Hepatocyte (in vitro differentiated cells): Measurements from ENCODE around the gene GNAI2. TPM values are rescaled to one million over a fixed set of nuclear protein-coding genes. Genes with fewer than 3 reads are reported as not detected.

Experiments used
- DNase-seq: peaks from one replicate; pipeline ENCODE4 v3.0.0-alpha.2; 2016; ENCODE audit warnings: low spot score
- H2AFZ ChIP-seq: fragments of 200-600 bp; sonication (generic); 2 replicates; pipeline ENCODE4 v1.6.0; 2016; ENCODE audit warnings: antibody characterized with exemption, mild to moderate bottlenecking
- H3K27ac ChIP-seq: fragments of 200-600 bp; sonication (generic); 2 replicates; pipeline ENCODE4 v1.5.1; 2016; ENCODE audit warnings: mild to moderate bottlenecking
- H3K27me3 ChIP-seq: fragments of 200-600 bp; sonication (generic); 2 replicates; pipeline ENCODE4 v1.6.1; 2016
- H3K36me3 ChIP-seq: fragments of 200-600 bp; sonication (generic); replicated peaks from 2 replicates; pipeline ENCODE4 v1.5.1; 2016; ENCODE audit warnings: low read depth; ENCODE audit not compliant: insufficient read depth
- H3K4me1 ChIP-seq: fragments of 200-600 bp; sonication (generic); 2 replicates; pipeline ENCODE4 v1.5.1; 2016; ENCODE audit warnings: mild to moderate bottlenecking, moderate library complexity; ENCODE audit not compliant: insufficient read depth
- H3K4me2 ChIP-seq: fragments of 200-600 bp; sonication (generic); 2 replicates; pipeline ENCODE4 v1.6.0; 2016
- H3K4me3 ChIP-seq: fragments of 200-600 bp; sonication (generic); 2 replicates; pipeline ENCODE4 v1.5.1; 2016; ENCODE audit warnings: mild to moderate bottlenecking
- H3K79me2 ChIP-seq: fragments of 200-600 bp; sonication (generic); 2 replicates; pipeline ENCODE4 v1.6.0; 2017; ENCODE audit warnings: mild to moderate bottlenecking
- H3K9me2 ChIP-seq: fragments of 200-600 bp; sonication (generic); replicated peaks from 2 replicates; pipeline ENCODE4 v1.6.0; 2017; ENCODE audit warnings: mild to moderate bottlenecking; ENCODE audit not compliant: insufficient read depth
- H3K9me3 ChIP-seq: fragments of 200-600 bp; sonication (generic); 2 replicates; pipeline ENCODE4 v1.5.1; 2016; ENCODE audit warnings: low read depth, mild to moderate bottlenecking
- H4K20me1 ChIP-seq: fragments of 200-600 bp; sonication (generic); 2 replicates; pipeline ENCODE4 v1.6.0; 2016; ENCODE audit warnings: mild to moderate bottlenecking; ENCODE audit not compliant: insufficient read depth, poor library complexity, severe bottlenecking
- CTCF ChIP-seq: fragments of 200-600 bp; sonication (generic); IDR thresholded peaks from 2 replicates; pipeline ENCODE4 v1.5.1; 2016; ENCODE audit warnings: antibody characterized with exemption, mild to moderate bottlenecking; ENCODE audit not compliant: poor library complexity
- EZH2 ChIP-seq: fragments of 200-600 bp; sonication (generic); IDR thresholded peaks from 2 replicates; pipeline ENCODE4 v1.6.1; 2016; ENCODE audit warnings: antibody characterized with exemption, mild to moderate bottlenecking, borderline replicate concordance
- EZH2phosphoT487 ChIP-seq: fragments of 200-600 bp; sonication (generic); IDR thresholded peaks from one replicate; pipeline ENCODE4 v1.6.1; 2018; ENCODE audit warnings: antibody characterized with exemption, mild to moderate bottlenecking, low read depth, moderate library complexity; ENCODE audit not compliant: unreplicated experiment, severe bottlenecking
- WGBS: methylation state at CpG from one replicate; pipeline ENCODE4 v1.1.6; 2016; ENCODE audit warnings: low lambda C conversion rate; ENCODE audit errors: missing lambda C conversion rate; 5-methylcytosine and 5-hydroxymethylcytosine counted together
- microRNA-seq: library from miRNA; unstranded; fragments of <30 nt; microRNA quantifications from one replicate; pipeline ENCODE4, GENCODE V29; 2017
- polyA plus RNA-seq: library from polyadenylated mRNA; unstranded; fragments of >200 nt; fragmentation: Nextera tagmentation; extraction: Ambion mirVana; gene quantifications from 2 replicates; pipeline ENCODE4 v1.2.1, GENCODE V29; 2016
- small RNA-seq: library from RNA; depleted of rRNA; stranded (forward); fragments of <200 nt; gene quantifications from one replicate; pipeline ENCODE3, GENCODE V24; 2014
- total RNA-seq: library from RNA; depleted of rRNA; stranded (reverse); fragments of >200 nt; gene quantifications from 2 replicates; pipeline ENCODE4 v1.2.3, GENCODE V29; 2014

GNAI2 gene
- total and polyA plus RNA-seq, 2 experiments from 2014 or later: 103 to 233 TPM

GRCh38 chr3:50303013-50303815, 67.2 kb downstream of the GNAI2 start, which contains the start of gene HYAL1:
HYAL1 (minus strand) TSS chr3:50303574; CDS start chr3:50302956, 618 bp downstream.
- peak; percentile 66 for DNase-seq
- H3K4me3 ChIP-seq: no peak within 1 kb of the TSS
- H3K27ac ChIP-seq: peak within 1 kb of the TSS; percentile 73
- H3K36me3 ChIP-seq: no peaks in the 10 kb centered on the region
- H3K79me2 ChIP-seq: peaks cover 11% of the 10 kb centered on the region
- no peaks in the 10 kb centered on the region for H4K20me1 ChIP-seq
- H3K9me2 ChIP-seq: no peaks in the 10 kb centered on the region
- no peaks in the 10 kb centered on the region for H3K27me3 ChIP-seq
- TF ChIP-seq CTCF (peak; percentile 18), EZH2 (no peak)
- H3K9me3 ChIP-seq: no peaks in the 10 kb centered on the region
- peaks cover 15% of the 10 kb centered on the region for H3K4me1 ChIP-seq
- H2AFZ ChIP-seq: no peak within 1 kb of the TSS
- 64% methylated on average over 14 of the region's 14 CpGs for WGBS
- H3K4me2 ChIP-seq: peak within 1 kb of the TSS; percentile 36

GRCh38 chr3:50304601-50305000, 68.6 kb downstream of the GNAI2 start:
- Histone ChIP-seq H4K20me1 (no peaks in the 10 kb centered on the region), H3K79me2 (peaks cover 7% of the 10 kb centered on the region), H3K27ac (no peak overlapping the region), H3K4me1 (peaks cover 10% of the 10 kb centered on the region), H3K9me2 (no peaks in the 10 kb centered on the region), H3K4me3 (no peak overlapping the region), H3K27me3 (no peaks in the 10 kb centered on the region), H3K36me3 (no peaks in the 10 kb centered on the region), H3K4me2 (no peak overlapping the region), H2AFZ (no peak overlapping the region), H3K9me3 (no peaks in the 10 kb centered on the region)
- TF ChIP-seq EZH2phosphoT487: no peak
- no peak for TF ChIP-seq EZH2
- DNase-seq: no peak

Small RNA genes lying within 50 kb of the gene (microRNA-seq; reads per million reads assigned to microRNA genes)
- not detected for gene MIR5787

Small RNA genes lying within 50 kb of the gene (small RNA-seq; reads per million reads assigned to genes)
- not detected for gene MIR5787

Other genes with a start within 250 kb of the GNAI2 start
- gene RBM5, start 147.3 kb upstream of the GNAI2 start, total RNA-seq: 147 and 150 TPM in 2 replicates
- 64.3 and 84.9 TPM in 2 replicates for gene RBM5, start 147.3 kb upstream of the GNAI2 start, polyA plus RNA-seq
- 11.8 and 15.5 TPM in 2 replicates for gene SEMA3F, start 80.9 kb upstream of the GNAI2 start, total RNA-seq
- gene SEMA3F, start 80.9 kb upstream of the GNAI2 start, polyA plus RNA-seq: 13.9 and 16.8 TPM in 2 replicates
- gene GNAT1, start 44.6 kb upstream of the GNAI2 start, total RNA-seq: not detected in 2 replicates
- gene GNAT1, start 44.6 kb upstream of the GNAI2 start, polyA plus RNA-seq: not detected in 2 replicates
- 22.6 and 24.7 TPM in 2 replicates for gene SLC38A3, start 30.9 kb upstream of the GNAI2 start, total RNA-seq
- 37.9 and 56.6 TPM in 2 replicates for gene SLC38A3, start 30.9 kb upstream of the GNAI2 start, polyA plus RNA-seq
- 60.2 and 67.7 TPM in 2 replicates for gene SEMA3B, start 32.9 kb downstream of the GNAI2 start, total RNA-seq
- 104 and 135 TPM in 2 replicates for gene SEMA3B, start 32.9 kb downstream of the GNAI2 start, polyA plus RNA-seq
- 0.20 TPM in 1 of 2 replicates, not detected in the other for gene LSMEM2, start 42.9 kb downstream of the GNAI2 start, total RNA-seq
- 0.39 TPM in 1 of 2 replicates, not detected in the other for gene LSMEM2, start 42.9 kb downstream of the GNAI2 start, polyA plus RNA-seq
- gene IFRD2, start 56.2 kb downstream of the GNAI2 start, total RNA-seq: 37.0 and 41.4 TPM in 2 replicates
- gene IFRD2, start 56.2 kb downstream of the GNAI2 start, polyA plus RNA-seq: 71.6 and 76.2 TPM in 2 replicates
- gene HYAL3, start 63.2 kb downstream of the GNAI2 start, total RNA-seq: 3.7 and 9.0 TPM in 2 replicates
- 5.6 and 7.0 TPM in 2 replicates for gene HYAL3, start 63.2 kb downstream of the GNAI2 start, polyA plus RNA-seq
- gene NAA80, start 63.2 kb downstream of the GNAI2 start, total RNA-seq: 6.7 and 7.1 TPM in 2 replicates
- 17.0 and 19.5 TPM in 2 replicates for gene NAA80, start 63.2 kb downstream of the GNAI2 start, polyA plus RNA-seq
- gene HYAL1, start 67.4 kb downstream of the GNAI2 start, total RNA-seq: 22.3 and 34.3 TPM in 2 replicates
- gene HYAL1, start 67.4 kb downstream of the GNAI2 start, polyA plus RNA-seq: 5.5 and 11.8 TPM in 2 replicates
- 79.0 and 125 TPM in 2 replicates for gene HYAL2, start 86.5 kb downstream of the GNAI2 start, total RNA-seq
- gene HYAL2, start 86.5 kb downstream of the GNAI2 start, polyA plus RNA-seq: 63.9 and 75.4 TPM in 2 replicates
- gene TUSC2, start 92.0 kb downstream of the GNAI2 start, total RNA-seq: 30.0 and 33.1 TPM in 2 replicates
- 45.6 and 59.0 TPM in 2 replicates for gene TUSC2, start 92.0 kb downstream of the GNAI2 start, polyA plus RNA-seq
- 11.3 and 13.4 TPM in 2 replicates for gene RASSF1, start 104.6 kb downstream of the GNAI2 start, total RNA-seq
- gene RASSF1, start 104.6 kb downstream of the GNAI2 start, polyA plus RNA-seq: 22.9 and 30.1 TPM in 2 replicates
- gene ZMYND10, start 109.5 kb downstream of the GNAI2 start, total RNA-seq: 0.20 and 0.44 TPM in 2 replicates
- gene ZMYND10, start 109.5 kb downstream of the GNAI2 start, polyA plus RNA-seq: 0.18 and 0.77 TPM in 2 replicates
- gene NPRL2, start 114.6 kb downstream of the GNAI2 start, total RNA-seq: 22.3 and 23.5 TPM in 2 replicates
- gene NPRL2, start 114.6 kb downstream of the GNAI2 start, polyA plus RNA-seq: 27.0 and 34.6 TPM in 2 replicates
- 31.0 and 37.3 TPM in 2 replicates for gene CYB561D2, start 114.7 kb downstream of the GNAI2 start, total RNA-seq
- 40.5 and 46.9 TPM in 2 replicates for gene CYB561D2, start 114.7 kb downstream of the GNAI2 start, polyA plus RNA-seq
- gene TMEM115, start 123.3 kb downstream of the GNAI2 start, total RNA-seq: 49.3 and 63.0 TPM in 2 replicates
- 64.5 and 69.9 TPM in 2 replicates for gene TMEM115, start 123.3 kb downstream of the GNAI2 start, polyA plus RNA-seq